ENCODE data around the gene TMEM18.

DNA sequence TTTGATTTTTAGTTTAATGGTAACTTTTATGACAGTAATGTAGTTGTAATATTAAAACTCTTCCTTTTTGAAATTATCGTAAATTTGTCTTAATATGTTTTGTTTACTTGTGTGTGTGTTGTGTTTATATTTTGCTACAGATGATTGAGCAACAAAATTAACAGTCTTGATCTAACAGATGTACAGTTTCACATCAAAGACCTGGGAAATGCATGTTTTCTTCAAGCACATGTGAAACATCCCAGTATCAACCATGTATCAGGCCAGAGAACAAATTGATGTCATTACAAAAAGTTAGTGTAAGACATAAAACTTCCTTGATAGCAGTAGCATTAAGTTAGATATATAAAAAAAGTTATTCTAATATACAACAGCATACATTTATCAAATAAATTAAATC is 45.5 kb downstream of the TMEM18 start:
- TF ChIP-seq ZNF274 (IDR thresholded peaks at IDR 0.05; ENCODE audit: low read depth, low read length) (no peak), YY1 (IDR thresholded peaks at IDR 0.05; ENCODE audit: insufficient read depth, insufficient read length) (no peak)

Measured in NT2/D1 (cell line).